Measurements from ENCODE around the gene FRAS1.
"Not testable (repeated sequence)": the region's sequence is repeated elsewhere in the genome, so short reads cannot be mapped to it uniquely, and the experiment has no call there.

FRAS1 gene

DNA sequence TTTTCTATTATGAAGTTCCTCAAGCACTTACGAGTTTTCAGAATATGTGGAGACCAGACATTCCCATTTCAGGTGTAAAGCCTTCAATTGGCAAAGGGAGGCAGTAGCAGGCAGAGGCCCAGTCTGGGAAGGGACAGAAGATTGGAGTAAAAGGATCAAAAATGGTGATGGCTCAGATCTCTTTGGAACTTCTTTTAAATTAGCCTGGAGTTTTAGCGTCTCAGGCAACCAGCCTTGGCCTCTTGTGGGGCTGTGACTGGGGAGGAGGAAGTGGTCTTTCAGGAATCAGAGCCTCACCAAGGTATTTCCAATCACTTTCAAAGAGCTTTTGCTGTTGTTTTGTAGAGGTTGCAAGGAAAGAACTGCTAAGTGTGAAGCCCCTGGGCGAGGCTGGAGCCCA lies 239.1 kb downstream of the FRAS1 start:
- no peak for DNase-seq

GRCh38 chr4:78297116-78297800 lies 240.1 kb downstream of the FRAS1 start:
- DNase-seq = no peak

- no peak for DNase-seq
Observed at GRCh38 chr4:78298618-78299017, 241.5 kb downstream of the FRAS1 start.

DNA sequence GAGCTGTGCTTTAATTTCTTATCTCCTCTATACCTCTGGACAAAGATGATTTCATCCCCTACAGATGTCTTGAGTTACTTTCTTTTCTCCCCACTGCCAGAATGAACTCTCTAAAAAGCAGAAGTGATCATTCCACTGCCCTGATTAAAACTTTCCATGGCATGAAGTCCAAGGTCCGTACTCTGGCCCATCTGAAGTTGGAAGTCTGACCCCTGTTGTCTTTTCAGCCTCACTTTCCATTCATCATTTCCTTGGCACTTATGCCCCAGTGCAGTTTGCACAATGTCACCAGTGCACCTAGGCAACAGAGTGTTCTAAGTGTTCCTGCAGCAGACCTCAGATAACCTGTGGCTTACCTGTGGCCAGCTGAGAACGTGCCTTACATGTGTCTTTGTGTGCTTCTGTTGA lies 242.4 kb downstream of the FRAS1 start:
- no peak for DNase-seq

DNA sequence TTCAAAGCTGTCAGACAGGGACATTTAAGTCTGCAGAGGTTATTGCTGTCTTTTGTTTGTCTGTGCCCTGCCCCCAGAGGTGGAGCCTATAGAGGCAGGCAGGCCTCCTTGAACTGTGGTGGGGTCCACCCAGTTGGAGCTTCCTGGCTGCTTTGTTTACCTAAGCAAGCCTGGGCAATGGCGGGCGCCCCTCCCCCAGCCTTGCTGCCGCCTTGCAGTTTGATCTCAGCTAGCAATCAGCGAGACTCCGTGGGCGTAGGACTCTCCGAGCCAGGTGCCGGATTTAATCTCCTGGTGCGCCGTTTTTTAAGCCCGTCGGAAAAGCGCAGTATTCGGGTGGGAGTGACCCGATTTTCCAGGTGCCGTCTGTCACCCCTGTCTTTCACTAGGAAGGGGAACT lies 250.1 kb downstream of the FRAS1 start:
- DNase-seq = not testable (repeated sequence)

DNA sequence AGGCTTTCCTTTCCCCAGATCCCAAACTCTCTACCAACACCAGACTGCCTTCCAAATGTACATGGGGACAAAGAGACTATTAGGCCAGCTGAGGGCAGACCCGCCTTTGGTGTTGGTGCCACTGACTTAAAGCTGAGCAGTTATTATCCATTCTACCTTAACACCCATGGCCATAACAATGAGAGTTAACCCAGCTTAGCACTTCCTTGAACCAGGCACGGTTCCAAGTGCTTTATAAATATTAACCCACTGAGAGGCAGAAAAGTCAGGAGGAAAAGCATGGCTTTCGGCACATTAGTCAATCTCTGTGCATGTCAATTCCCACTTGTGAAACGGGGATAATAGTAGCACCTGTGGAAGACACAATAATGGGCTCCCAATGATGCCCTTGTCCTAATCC lies 251.4 kb downstream of the FRAS1 start:
- no peak for DNase-seq

DNA sequence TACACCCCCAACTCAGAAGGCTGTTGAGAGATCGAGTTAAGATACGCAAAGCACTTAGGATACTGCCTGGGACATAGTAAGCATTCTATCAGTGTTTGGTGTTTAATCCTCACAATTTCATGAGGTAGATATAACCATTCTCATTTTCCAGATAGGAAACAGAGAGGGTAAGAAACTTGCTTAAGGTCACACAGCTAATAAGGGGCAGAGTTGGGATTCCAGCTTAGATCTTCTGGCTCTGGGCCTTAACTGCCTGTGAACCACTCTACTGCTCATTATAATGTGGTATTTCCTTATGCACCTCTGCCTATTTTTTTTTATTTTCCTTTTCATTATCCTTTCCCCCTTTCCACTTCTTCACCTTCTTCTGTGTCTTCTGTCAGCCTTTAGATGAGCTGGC lies 252.2 kb downstream of the FRAS1 start:
- DNase-seq = no peak

DNA sequence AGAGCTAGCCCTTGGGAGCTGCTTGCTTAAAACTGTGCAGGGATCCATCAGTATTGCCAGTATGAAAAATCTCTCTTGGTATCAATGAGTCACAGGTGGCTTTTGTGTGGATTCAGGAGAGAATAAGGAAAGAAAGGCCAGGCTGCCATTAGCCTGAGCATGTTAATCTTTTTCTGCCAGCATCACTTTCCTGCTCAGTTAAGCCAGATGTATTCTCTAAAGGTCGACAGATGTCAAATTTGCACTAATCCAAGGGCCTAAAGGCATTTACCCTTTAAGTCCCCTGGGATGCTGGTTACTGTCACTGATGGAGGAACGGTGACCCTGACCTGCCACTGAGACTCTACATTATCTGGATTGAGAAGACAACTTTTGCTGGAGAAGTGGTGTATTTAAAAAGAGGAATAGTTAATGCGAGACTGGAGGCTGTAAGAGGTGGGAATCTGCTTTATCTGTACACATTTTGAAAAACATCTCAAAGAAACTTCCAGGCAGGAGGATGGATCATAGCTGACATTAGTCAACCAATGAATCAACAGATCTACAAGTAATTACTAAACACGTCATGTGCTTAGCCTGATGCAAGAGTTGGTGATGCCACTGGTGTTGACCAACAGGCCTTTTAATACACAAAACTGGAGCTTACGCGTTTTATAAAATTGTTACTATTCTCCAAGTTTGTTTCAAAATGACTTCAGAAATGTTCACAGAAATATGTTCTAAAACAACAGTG lies 253.1 kb downstream of the FRAS1 start:
- DNase-seq = no peak

DNA sequence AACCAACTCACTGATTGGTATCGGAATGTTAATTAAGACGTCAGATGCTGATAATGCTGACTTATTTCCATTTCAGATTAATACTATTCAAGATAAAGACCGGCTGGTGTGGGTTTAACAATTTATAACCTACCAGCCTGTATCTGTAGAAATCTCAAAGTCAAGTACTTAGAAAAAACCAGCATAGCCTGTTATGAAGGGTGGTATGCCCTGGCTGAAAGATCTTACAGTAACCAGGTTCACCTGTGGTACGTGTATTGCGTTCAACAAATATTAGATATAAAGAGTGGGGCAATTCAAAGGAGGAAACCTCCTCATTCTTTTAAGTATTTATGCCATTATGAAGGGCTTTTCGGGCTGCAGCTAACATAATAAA lies 253.6 kb downstream of the FRAS1 start:
- no peak for DNase-seq

DNA sequence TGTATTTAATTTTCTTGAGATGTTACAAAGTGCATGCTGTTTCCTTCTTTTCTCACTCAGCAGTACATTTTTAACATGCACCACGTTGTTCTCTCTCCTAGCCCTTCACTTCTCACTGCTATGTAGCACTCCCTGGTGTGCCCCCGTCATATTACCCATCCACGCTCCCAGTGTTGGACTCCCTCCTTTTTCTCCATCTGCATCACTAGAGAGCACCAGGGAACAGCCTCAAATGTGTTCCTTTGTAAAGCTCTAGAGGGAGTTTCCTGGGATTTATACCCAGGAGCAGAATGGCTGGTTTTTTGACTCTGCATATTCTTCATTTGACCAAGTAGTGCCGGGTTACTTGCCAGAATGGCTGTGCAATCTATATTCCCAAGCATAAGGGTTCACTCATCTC lies 254.2 kb downstream of the FRAS1 start:
- no peak for DNase-seq

- no peak for DNase-seq
Observed at GRCh38 chr4:78312989-78313753, 256.0 kb downstream of the FRAS1 start.

GRCh38 chr4:78313754-78314120 lies 256.6 kb downstream of the FRAS1 start:
- no peak for DNase-seq

DNA sequence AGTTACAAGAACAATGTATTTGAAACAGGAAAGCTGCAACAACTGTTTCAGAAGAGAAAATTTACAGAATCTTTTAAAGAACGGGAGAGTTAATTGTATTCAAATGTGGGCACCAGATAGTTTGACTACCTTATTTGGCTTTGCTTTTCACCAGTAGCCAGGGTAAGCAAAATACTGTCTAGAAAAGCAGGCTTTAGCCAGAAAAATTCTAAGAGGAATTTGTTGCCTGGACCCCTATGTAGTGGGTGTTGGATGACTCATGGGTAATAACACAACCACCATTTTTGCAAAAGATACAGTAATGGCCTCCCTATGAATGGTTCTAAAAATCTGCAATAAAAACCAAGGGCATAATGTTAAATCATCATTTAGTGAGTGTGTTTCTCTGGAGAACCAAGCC lies 261.0 kb downstream of the FRAS1 start:
- no peak for DNase-seq

- no peak for DNase-seq
Observed at GRCh38 chr4:78320349-78320935, 263.3 kb downstream of the FRAS1 start.

DNA sequence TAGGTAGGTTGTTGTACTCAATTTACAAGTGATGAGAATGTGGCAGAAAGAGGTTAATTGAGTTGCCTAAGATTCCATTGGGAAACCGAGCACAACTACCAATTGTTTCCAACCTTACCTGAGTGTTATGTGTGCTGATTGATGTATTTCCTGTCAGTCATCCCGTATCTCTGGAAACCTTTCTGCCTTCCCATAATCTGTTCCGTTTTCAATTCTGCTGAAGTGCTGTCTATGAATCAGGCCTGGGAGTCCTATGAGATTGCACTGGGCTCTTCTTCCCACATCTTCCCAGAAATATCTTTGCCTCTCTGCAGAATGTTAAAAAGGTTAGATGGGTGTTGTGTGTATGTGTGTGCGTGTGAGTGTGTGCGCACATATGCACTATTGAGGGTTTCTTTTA lies 264.9 kb downstream of the FRAS1 start:
- DNase-seq = no peak

DNA sequence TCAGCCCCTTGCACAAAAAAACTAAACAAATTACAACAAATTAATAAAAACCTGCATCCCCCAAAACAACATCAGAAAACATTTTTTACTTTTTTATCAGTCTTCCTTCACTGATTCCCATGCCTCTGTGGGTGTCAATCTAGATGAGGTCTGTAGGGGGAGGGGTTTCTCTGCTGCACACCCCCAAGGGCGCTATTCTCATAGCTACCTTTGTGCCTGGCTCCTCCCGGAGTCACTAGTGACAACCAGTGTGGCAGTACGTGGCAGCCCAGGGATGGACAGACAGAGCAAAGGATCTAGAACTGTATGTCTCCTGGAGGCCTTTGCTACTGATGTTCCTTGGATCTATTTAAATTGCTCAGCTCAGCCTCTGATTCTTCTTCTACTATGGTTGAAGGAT lies 266.3 kb downstream of the FRAS1 start:
- no peak for DNase-seq

DNA sequence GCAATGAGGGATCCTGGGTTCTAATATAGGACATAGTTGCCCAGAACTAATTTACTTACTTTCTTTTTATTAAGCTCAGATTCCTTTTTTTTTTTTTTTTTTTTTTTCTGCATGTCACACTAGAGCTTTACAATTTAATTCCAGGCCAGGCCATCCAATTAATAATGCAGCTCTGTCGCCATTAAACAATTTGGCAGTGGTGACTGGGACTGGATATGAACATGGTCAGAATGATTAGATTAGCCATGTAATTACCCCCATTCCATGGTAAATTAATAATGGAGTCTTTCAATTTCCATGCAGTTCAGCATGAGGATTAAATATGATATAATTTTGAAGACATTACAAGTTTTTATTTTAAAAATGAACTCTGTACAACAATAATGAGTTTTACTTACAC lies 267.5 kb downstream of the FRAS1 start:
- DNase-seq = no peak

DNA sequence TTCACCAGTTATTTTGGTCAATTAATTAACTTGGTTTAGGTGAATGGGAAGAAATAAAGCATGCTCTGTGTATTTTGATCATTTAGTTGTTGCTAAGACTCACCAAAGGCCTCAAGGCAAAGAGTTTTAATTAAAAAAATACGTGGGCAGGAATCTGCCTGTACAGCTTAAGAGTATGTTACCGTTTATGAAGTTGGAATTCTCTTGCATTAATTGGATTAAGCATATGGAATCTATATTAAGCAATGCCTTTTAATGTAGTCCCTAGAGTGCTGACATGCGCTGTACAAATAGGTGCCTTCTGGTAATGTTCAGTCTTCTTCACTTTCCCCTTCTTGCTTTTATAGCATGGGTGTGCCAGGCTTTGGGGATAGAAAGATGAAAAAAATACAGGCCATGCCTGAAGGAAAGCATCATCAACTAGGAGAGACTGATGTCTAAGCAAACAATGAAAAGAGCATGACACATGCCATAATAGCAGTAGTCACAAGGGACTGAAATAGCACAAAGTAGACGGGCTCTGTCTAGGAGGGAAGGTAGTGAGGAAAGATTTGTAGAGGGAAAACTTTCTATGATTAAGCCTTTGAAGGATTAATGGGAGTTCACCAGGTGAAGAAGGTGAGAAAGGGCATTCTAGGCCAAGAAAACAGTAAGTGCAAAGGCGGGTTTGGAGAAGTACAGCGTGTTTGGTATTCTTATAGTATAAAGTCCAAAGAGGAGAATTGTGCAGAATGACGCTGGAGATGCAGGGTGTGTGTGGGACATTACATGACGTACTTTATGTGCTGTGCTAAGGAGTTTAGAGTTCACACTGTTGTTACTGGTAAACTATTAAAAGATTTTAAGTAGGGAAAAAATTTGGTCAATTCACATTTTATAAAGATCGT lies 268.4 kb downstream of the FRAS1 start:
- no peak for DNase-seq

GRCh38 chr4:78328591-78328990 lies 271.5 kb downstream of the FRAS1 start:
- DNase-seq = not testable (repeated sequence)

GRCh38 chr4:78331186-78331585 lies 274.1 kb downstream of the FRAS1 start:
- DNase-seq = no peak

GRCh38 chr4:78331965-78332364 lies 274.8 kb downstream of the FRAS1 start:
- DNase-seq = no peak

DNA sequence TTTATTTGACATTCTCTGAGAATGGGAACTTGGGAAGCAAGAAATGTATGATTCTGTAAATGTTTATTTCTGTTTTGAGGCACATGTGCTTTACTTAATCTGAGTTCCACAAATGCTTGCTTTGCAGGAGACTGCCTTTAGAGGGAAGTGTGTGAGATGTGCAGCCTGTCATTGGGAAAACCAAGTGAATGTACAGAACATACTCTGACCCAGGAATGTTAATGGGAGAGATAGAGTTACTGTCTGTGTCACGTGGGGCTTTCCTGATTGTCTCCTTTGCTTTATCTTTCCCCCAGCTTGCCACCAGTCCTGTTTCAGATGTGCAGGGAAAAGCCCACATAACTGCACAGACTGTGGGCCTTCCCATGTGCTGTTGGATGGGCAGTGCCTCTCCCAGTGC lies 275.9 kb downstream of the FRAS1 start:
- DNase-seq = no peak

Measured in NCI-H774 (cell line).